SKM-1 treated with dmso at 0.1 percent for 144 hours (cell line): ENCODE measurements around the gene BEX3.

Experiments used
- DNase-seq: peaks from one replicate; lab custom pipeline; 2025; ENCODE audit not compliant: unreplicated experiment; lab: John Stamatoyannopoulos, UW

Gene BEX3

DNA sequence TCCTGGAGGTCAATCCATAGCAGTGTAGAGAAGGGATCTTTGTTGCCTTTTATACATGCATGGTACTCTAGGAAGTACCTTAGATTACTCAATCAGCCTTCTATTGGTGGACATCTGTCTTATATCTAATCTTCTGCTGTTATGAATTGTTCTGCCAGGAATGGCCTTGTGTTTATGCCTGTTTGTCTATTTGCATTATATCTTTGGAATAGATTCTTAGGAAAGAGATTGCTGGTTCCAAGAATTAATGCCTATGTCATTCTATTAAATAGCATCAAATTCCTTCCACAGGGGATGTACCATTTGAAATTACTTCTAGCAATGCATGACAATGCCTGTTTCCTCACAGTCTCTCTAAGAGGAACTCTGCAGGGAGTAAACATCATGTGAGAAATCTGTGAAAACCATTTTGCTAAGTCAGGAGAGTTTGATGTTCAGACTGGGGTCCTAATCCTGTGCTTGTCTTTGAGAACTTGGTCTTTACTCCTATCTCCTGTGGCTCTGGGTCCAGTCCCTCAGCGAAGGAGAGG is 42.5 kb downstream of the BEX3 start:
- DNase-seq = no peak

DNA sequence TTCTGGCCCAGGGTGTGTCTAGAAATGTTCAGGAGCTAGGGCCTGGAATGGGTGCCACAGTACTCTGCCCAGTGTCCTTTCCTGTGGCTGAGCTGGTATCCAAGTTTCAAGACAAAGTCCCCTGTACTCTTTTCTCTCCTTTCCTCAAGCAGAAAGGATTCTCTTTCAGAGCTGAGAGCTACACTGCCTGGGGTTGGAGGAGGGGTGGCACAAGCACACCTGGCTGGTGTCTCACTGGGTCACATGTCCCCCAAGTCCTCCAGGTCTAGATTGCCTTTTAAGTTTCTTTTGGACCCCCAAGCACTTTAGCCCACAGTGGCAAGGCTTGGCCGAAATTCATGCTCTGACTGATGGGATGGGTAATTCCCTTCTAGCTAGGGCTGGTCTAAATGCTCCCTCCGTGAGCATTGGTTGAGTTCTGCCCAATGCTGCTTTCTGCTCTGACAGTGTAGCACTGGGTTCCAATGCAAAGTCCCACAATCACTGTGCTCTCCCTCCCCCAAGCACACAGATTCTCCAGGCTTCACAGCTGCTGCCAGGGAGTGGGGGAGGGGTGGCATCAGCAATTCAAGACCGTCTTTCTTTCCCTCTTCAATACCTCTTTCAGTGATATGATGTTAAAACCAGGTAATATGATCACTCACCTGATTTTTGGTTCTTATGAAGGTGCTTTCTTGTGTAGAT is 47.8 kb downstream of the BEX3 start:
- no peak for DNase-seq
